Tibial artery (tissue), 4 donors: ENCODE results near the gene COMP.

Experiments used
- DNase-seq, 2 donors: peaks; one replicate each; pipeline ENCODE4 v3.0.0-alpha.2; 2019
- H3K27ac ChIP-seq, 2 donors: fragments of 200-600 bp; sonication (generic) in 1 of 2; 1 replicate in 1 of 2; 2 replicates in 1 of 2; pipeline ENCODE4 v1.5.1; 2018 to 2019; ENCODE audit warnings: mild to moderate bottlenecking in 1 of 2
- H3K27me3 ChIP-seq, 2 donors: fragments of 200-600 bp; sonication (generic) in 1 of 2; one replicate each; pipeline versions ENCODE4 v1.5.1 to v1.6.0; 2016 to 2019
- H3K36me3 ChIP-seq, 3 donors: fragments of 200-600 bp; sonication (generic) in 2 of 3; one replicate each; pipeline ENCODE4 v1.5.1; 2016 to 2019; ENCODE audit warnings: mild to moderate bottlenecking in 2 of 3
- H3K4me1 ChIP-seq, 4 donors: fragments of 200-600 bp; sonication (generic) in 2 of 4; 1 replicate in 3 of 4; 2 replicates in 1 of 4; pipeline ENCODE4 v1.5.1; 2016 to 2019
- H3K4me3 ChIP-seq, 2 donors: fragments of 200-600 bp; sonication (generic) in 1 of 2; 1 replicate in 1 of 2; 2 replicates in 1 of 2; pipeline ENCODE4 v1.5.1; 2018 to 2019; ENCODE audit warnings: mild to moderate bottlenecking in 2 of 2
- H3K9me3 ChIP-seq, 3 donors: fragments of 200-600 bp; sonication (generic) in 1 of 3; one replicate each; pipeline ENCODE4 v1.5.1; 2016 to 2019
- intact Hi-C: fragments of 100-400 bp; cut with DNase I; formaldehyde crosslinking; loops from one replicate; pipeline ENCODE4 v1.15.0; 2023; ENCODE audit warnings: low total_unique reads
- TF ChIP-seq, protein P1 (sequence below), 2 experiments: fragments of 200-600 bp in 1 of 2; fragments of 450-650 bp in 1 of 2; IDR thresholded peaks; one replicate each; pipeline ENCODE4 v1.5.1; 2017 to 2019; ENCODE audit warnings: antibody characterized with exemption in 2 of 2, mild to moderate bottlenecking in 1 of 2, moderate library complexity in 1 of 2

The COMP gene

GRCh38 chr19:18790566-18791314 is at the start of gene COMP:
Gene COMP (minus strand): TSS chr19:18791305. CDS start chr19:18791269, 36 bp downstream.
- peaks cover 17 to 81% of the 10 kb centered on the region in 2 donors for H3K27me3 ChIP-seq

DNA sequence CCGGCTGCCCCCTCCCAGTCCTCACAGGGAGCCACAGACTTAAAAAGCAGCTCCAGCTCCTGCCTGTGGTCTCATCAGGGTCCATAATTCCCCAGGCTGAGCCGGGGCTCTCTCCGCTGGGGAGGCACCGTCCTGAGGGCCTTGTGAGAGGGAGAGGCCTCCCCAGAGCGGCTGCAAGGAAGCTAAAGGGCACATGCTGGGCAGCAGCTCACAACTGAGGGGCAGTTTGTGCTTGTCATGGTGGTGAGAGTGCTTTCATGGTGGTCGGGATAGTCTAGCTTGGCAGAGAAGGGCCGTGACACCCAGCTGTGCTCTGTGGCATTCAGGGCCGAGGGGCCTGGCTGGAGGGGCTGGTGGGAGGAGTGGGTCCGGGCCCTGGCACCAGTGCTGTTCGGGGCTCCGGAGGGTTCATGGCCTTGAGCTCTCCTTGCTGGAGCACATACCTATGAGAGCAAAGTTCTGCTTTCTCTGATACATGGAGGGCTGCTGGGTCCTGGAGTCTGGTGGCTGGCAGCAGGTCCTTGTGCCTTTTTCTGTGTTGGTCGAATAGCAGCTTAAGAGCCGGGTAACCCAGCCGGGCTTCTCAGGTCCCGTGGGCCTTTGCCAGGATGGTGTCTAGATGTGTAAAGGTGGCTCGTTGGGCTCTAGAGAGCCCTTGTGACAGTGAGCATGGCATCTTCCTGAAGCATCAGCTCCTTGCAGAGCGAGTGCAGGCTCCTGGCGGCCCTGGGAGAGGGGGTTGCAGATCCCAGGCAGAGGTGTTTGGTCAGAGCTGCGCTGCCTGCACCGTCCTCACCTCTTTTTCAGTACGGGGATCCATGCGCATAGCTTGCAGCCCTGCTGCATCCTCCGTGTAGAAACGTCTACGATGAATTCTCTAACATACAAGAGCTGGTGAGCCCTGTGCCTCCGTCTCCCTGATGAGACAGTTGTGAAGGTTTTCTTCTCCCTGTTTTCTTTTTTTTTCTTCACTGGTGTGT is 49.5 kb upstream of the COMP start:
- intact Hi-C loops, result loop anchor here (10.0 kb wide), 1 partner anchor 246 kb away; no protein-coding TSS in a partner anchor
- TF ChIP-seq, protein P1, sequence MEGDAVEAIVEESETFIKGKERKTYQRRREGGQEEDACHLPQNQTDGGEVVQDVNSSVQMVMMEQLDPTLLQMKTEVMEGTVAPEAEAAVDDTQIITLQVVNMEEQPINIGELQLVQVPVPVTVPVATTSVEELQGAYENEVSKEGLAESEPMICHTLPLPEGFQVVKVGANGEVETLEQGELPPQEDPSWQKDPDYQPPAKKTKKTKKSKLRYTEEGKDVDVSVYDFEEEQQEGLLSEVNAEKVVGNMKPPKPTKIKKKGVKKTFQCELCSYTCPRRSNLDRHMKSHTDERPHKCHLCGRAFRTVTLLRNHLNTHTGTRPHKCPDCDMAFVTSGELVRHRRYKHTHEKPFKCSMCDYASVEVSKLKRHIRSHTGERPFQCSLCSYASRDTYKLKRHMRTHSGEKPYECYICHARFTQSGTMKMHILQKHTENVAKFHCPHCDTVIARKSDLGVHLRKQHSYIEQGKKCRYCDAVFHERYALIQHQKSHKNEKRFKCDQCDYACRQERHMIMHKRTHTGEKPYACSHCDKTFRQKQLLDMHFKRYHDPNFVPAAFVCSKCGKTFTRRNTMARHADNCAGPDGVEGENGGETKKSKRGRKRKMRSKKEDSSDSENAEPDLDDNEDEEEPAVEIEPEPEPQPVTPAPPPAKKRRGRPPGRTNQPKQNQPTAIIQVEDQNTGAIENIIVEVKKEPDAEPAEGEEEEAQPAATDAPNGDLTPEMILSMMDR (IDR thresholded peaks at IDR 0.05), result no peak
- DNase-seq, result no peak
- Histone ChIP-seq H3K36me3 (peaks cover 0 to 3% (median 0%) of the 10 kb centered on the region in 3 donors), H3K4me3 (no peak overlapping the region), H3K9me3 (no peaks in the 10 kb centered on the region), H3K27me3 (no peaks in the 10 kb centered on the region), H3K27ac (no peak overlapping the region), H3K4me1 (peaks cover 5 to 79% (median 42%) of the 10 kb centered on the region in 4 donors)

More at GRCh38 chr19:18790566-18791314, at the start of gene COMP:
- DNase-seq, result no peak
- Histone ChIP-seq H3K36me3 (no peaks in the 10 kb centered on the region), H3K4me1 (peaks cover 0 to 49% (median 40%) of the 10 kb centered on the region in 4 donors), H3K27ac (peak within 1 kb of the TSS; percentile 9 to 45), H3K4me3 (peak within 1 kb of the TSS; percentile 38 to 42), H3K9me3 (no peaks in the 10 kb centered on the region)
- TF ChIP-seq, protein P1 (IDR thresholded peaks at IDR 0.05), result no peak
- intact Hi-C loops, result no loop called here

DNA sequence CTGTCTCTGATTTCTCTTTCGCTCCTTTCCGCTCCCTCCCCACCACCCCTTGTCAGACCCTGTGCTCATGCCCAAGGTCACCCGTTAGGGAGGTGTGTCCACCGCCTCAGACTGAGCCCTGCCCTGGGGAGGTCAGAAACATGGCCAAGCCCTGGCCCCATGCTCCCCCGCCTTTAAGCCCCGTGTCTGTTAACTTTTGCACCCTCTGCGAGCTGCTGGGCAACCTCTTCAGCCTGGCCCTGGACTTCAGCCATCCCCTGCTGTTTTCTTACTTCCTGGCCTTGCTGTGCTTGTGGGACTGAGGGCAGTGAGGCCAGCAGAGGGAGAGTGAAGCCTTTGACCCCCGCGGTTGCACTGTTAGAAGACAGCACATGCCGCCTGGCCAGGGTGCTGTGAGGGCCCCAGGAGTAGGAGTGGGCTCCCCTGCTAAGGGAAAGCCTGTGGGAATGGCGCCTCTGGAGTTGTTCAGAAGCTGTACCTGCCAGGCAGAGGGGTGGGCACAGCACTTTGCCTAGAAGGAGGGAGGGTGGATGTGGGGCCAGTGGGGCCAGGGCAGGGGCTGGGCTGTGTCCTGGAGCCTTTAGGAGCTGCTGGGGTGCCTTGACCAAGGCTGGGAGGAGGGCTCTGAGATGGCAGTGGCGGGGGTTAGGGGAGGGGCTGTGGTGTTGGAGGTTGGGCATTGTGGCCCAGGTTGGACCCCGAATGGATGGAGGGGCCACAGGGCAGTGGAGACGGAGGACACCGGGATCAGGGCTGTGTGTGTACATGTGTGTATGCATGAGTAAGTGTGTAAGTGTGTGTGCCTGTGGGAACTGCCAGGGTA is 48.6 kb upstream of the COMP start:
- Histone ChIP-seq H3K4me3 (no peak overlapping the region), H3K4me1 (peaks cover 5 to 88% (median 45%) of the 10 kb centered on the region in 4 donors), H3K27me3 (no peaks in the 10 kb centered on the region), H3K9me3 (no peaks in the 10 kb centered on the region), H3K27ac (no peak overlapping the region), H3K36me3 (peaks cover 0 to 9% (median 0%) of the 10 kb centered on the region in 3 donors)
- intact Hi-C loops, result loop anchor here (10.0 kb wide), 1 partner anchor 245 kb away; no protein-coding TSS in a partner anchor
- TF ChIP-seq, protein P1 (IDR thresholded peaks at IDR 0.05), result no peak
- no peak for DNase-seq

- TF ChIP-seq, protein P1 (IDR thresholded peaks at IDR 0.05), result no peak
- Histone ChIP-seq H3K27me3 (no peaks in the 10 kb centered on the region), H3K4me3 (peak overlapping the region; percentile 72 to 97), H3K4me1 (peaks cover 3 to 65% (median 37%) of the 10 kb centered on the region in 4 donors), H3K27ac (no peak overlapping the region), H3K36me3 (peaks cover 0 to 9% (median 0%) of the 10 kb centered on the region in 3 donors), H3K9me3 (no peaks in the 10 kb centered on the region)
- intact Hi-C loops, result loop anchor here (5.0 kb wide), 1 partner anchor 147 kb away; no protein-coding TSS in a partner anchor
- no peak for DNase-seq
Observed at GRCh38 chr19:18834644-18834984, 43.5 kb upstream of the COMP start.
